Measurements from ENCODE around the gene PAK5. TPM values are rescaled to one million over a fixed set of nuclear protein-coding genes. Genes with fewer than 3 reads are reported as not detected.

PAK5 gene
- total RNA-seq, 2 donors from 2014 or later = 0.22 to 0.42 TPM

GRCh38 chr20:9570612-9571011, 268.3 kb downstream of the PAK5 start:
- DNase-seq = no peak
- H3K36me3 Mint-ChIP-seq (ENCODE audit: low read depth) = no peaks in the 10 kb centered on the region
- H3K36me3 ChIP-seq (ENCODE audit: control insufficient read depth, insufficient read depth, low read length) = no peaks in the 10 kb centered on the region
- peaks cover 12% of the 10 kb centered on the region for H3K4me1 ChIP-seq (ENCODE audit: control insufficient read depth, insufficient read depth, low read length)
- peaks cover 36% of the 10 kb centered on the region for H3K4me1 Mint-ChIP-seq
- H3K27me3 Mint-ChIP-seq (ENCODE audit: insufficient read depth) = peaks cover 15% of the 10 kb centered on the region
- no peak overlapping the region for H3K27ac Mint-ChIP-seq
- H3K4me3 Mint-ChIP-seq = no peak overlapping the region
- H3K9me3 Mint-ChIP-seq = no peaks in the 10 kb centered on the region
- no peak overlapping the region for H3K9ac ChIP-seq (ENCODE audit: extremely low read depth, low read length, poor library complexity, severe bottlenecking)
- H3K4me3 ChIP-seq (ENCODE audit: low read length) = no peak overlapping the region
- H3K27me3 ChIP-seq (ENCODE audit: control insufficient read depth, insufficient read depth, low read length, poor library complexity, severe bottlenecking) = no peaks in the 10 kb centered on the region
- WGBS, 2 experiments (ENCODE audit: insufficient coverage in 1 of 2, insufficient read length in 1 of 2) = 80 to 94% methylated on average over 1 to 2 of the region's 2 CpGs
- no peak overlapping the region for H3K27ac ChIP-seq (ENCODE audit: low read depth, low read length)
- no peaks in the 10 kb centered on the region for H3K9me3 ChIP-seq (ENCODE audit: control insufficient read depth, low read length)
- TF ChIP-seq CTCF (conservative IDR thresholded peaks at IDR 0.05) = no peak

- Mint-ChIP-seq H3K27ac (no peak overlapping the region), H3K9me3 (no peaks in the 10 kb centered on the region), H3K4me1 (peaks cover 6% of the 10 kb centered on the region), H3K4me3 (no peak overlapping the region), H3K27me3 (ENCODE audit: insufficient read depth) (peaks cover 10% of the 10 kb centered on the region), H3K36me3 (ENCODE audit: low read depth) (no peaks in the 10 kb centered on the region)
- Histone ChIP-seq H3K27ac (ENCODE audit: low read depth, low read length) (no peak overlapping the region), H3K9me3 (ENCODE audit: control insufficient read depth, low read length) (no peaks in the 10 kb centered on the region), H3K27me3 (ENCODE audit: control insufficient read depth, insufficient read depth, low read length, poor library complexity, severe bottlenecking) (no peaks in the 10 kb centered on the region), H3K9ac (ENCODE audit: extremely low read depth, low read length, poor library complexity, severe bottlenecking) (no peak overlapping the region), H3K4me3 (ENCODE audit: low read length) (no peak overlapping the region), H3K36me3 (ENCODE audit: control insufficient read depth, insufficient read depth, low read length) (no peaks in the 10 kb centered on the region), H3K4me1 (ENCODE audit: control insufficient read depth, insufficient read depth, low read length) (no peaks in the 10 kb centered on the region)
- no peak for DNase-seq
- TF ChIP-seq CTCF (conservative IDR thresholded peaks at IDR 0.05) = no peak
- 93 to 100% methylated on average over 1 of the region's 1 CpG for WGBS, 2 experiments (ENCODE audit: insufficient coverage in 1 of 2, insufficient read length in 1 of 2)
These were observed 271.9 kb downstream of the PAK5 start for GRCh38 chr20:9566977-9567376.

- no peak overlapping the region for H3K4me3 Mint-ChIP-seq
- no peaks in the 10 kb centered on the region for H3K27me3 ChIP-seq (ENCODE audit: control insufficient read depth, insufficient read depth, low read length, poor library complexity, severe bottlenecking)
- H3K4me1 Mint-ChIP-seq = peaks cover 2% of the 10 kb centered on the region
- H3K9me3 ChIP-seq (ENCODE audit: control insufficient read depth, low read length) = no peaks in the 10 kb centered on the region
- no peaks in the 10 kb centered on the region for H3K9me3 Mint-ChIP-seq
- no peaks in the 10 kb centered on the region for H3K4me1 ChIP-seq (ENCODE audit: control insufficient read depth, insufficient read depth, low read length)
- peaks cover 10% of the 10 kb centered on the region for H3K27me3 Mint-ChIP-seq (ENCODE audit: insufficient read depth)
- WGBS, 2 experiments (ENCODE audit: insufficient coverage in 1 of 2, insufficient read length in 1 of 2) = 93% methylated on average over 12 to 20 of the region's 20 CpGs
- no peak overlapping the region for H3K4me3 ChIP-seq (ENCODE audit: low read length)
- H3K36me3 ChIP-seq (ENCODE audit: control insufficient read depth, insufficient read depth, low read length) = no peaks in the 10 kb centered on the region
- TF ChIP-seq CTCF (conservative IDR thresholded peaks at IDR 0.05) = no peak
- no peak overlapping the region for H3K27ac Mint-ChIP-seq
- no peak overlapping the region for H3K9ac ChIP-seq (ENCODE audit: extremely low read depth, low read length, poor library complexity, severe bottlenecking)
- H3K36me3 Mint-ChIP-seq (ENCODE audit: low read depth) = no peaks in the 10 kb centered on the region
- H3K27ac ChIP-seq (ENCODE audit: low read depth, low read length) = no peak overlapping the region
- no peak for DNase-seq
These were observed 272.8 kb downstream of the PAK5 start for GRCh38 chr20:9565910-9566550.
